Panc1 (cell line): Measurements from ENCODE around the gene C10orf88. TPM values are rescaled to one million over a fixed set of nuclear protein-coding genes. Genes with fewer than 3 reads are reported as not detected.

ENCODE experiments used
- ATAC-seq: fragments of 200-7000 bp; cut with Tn5 transposase; 2 replicates; pipeline ENCODE4 v1.9.1; 2020; ENCODE audit warnings: mild to moderate bottlenecking, moderate library complexity
- BruUV-seq: library from RNA; stranded (reverse); fragments of 400-500 nt; replicated peaks from 2 replicates; lab custom pipeline; 2021; lab: Mats Ljungman, UMichigan
- CTCF ChIA-PET: fragments of 300-600 bp; sonication (Branson Sonifier 250); formaldehyde crosslinking; loops from one replicate; lab custom pipeline; 2022; ENCODE audit warnings: antibody characterized with exemption; lab: Charles Lee
- POLR2A ChIA-PET: fragments of 300-600 bp; sonication (Branson Sonifier 250); formaldehyde crosslinking; loops from one replicate; lab custom pipeline; 2022; ENCODE audit warnings: antibody characterized with exemption; lab: Charles Lee
- DNase-seq: peaks from one replicate; pipeline ENCODE4 v3.0.0-alpha.2; 2010; ENCODE audit warnings: low read depth, low spot score
- H3K27ac ChIP-seq: 2 replicates; pipeline ENCODE4 v1.5.1; 2011; ENCODE audit warnings: mild to moderate bottlenecking, low read length, inconsistent platforms
- H3K27me3 ChIP-seq: fragments of 200-500 bp; sonication (Bioruptor generic); 2 replicates; pipeline ENCODE4 v1.6.0; 2014; ENCODE audit warnings: low read length, inconsistent platforms; ENCODE audit not compliant: control insufficient read depth, insufficient read depth
- H3K36me3 ChIP-seq: fragments of 200-500 bp; sonication (Bioruptor generic); 2 replicates; pipeline ENCODE4 v1.5.1; 2014; ENCODE audit warnings: inconsistent platforms, mild to moderate bottlenecking, low read length, moderate library complexity; ENCODE audit not compliant: control insufficient read depth, insufficient read depth
- H3K4me1 ChIP-seq: 2 replicates; pipeline ENCODE4 v1.5.1; 2011; ENCODE audit warnings: inconsistent platforms, mild to moderate bottlenecking, low read length, moderate library complexity; ENCODE audit not compliant: control insufficient read depth, insufficient read depth
- H3K4me3 ChIP-seq, 2 experiments: 2 replicates each; pipeline ENCODE4 v1.5.1; 2011 to 2012; ENCODE audit warnings: low read depth in 2 of 2, low read length in 2 of 2, mild to moderate bottlenecking in 2 of 2, inconsistent platforms in 1 of 2, moderate library complexity in 1 of 2
- H3K9me3 ChIP-seq: fragments of 200-500 bp; sonication (Bioruptor generic); 2 replicates; pipeline ENCODE4 v1.5.1; 2014; ENCODE audit warnings: low read depth, mild to moderate bottlenecking, inconsistent platforms, low read length, moderate library complexity; ENCODE audit not compliant: control insufficient read depth, insufficient read depth
- CTCF ChIP-seq: fragments of 450-650 bp; IDR thresholded peaks from 2 replicates; pipeline ENCODE4 v1.5.1; 2017; ENCODE audit warnings: mild to moderate bottlenecking
- POLR2AphosphoS5 ChIP-seq: IDR thresholded peaks from 2 replicates; pipeline ENCODE4 v1.6.1; 2012; ENCODE audit warnings: mild to moderate bottlenecking, low read depth, low read length, moderate library complexity
- REST ChIP-seq, 2 experiments: IDR thresholded peaks; 2 replicates each; pipeline ENCODE4 v1.6.1; 2011 to 2012; ENCODE audit warnings: low read depth in 2 of 2, control low read depth in 1 of 2, low read length in 1 of 2, mild to moderate bottlenecking in 1 of 2, moderate library complexity in 1 of 2; ENCODE audit not compliant: insufficient read depth in 1 of 2
- SIN3A ChIP-seq: IDR thresholded peaks from 2 replicates; pipeline ENCODE4 v1.6.1; 2012; ENCODE audit warnings: low read depth, mild to moderate bottlenecking, low read length, moderate library complexity, borderline replicate concordance; ENCODE audit not compliant: insufficient read depth
- TCF7L2 ChIP-seq: IDR thresholded peaks from 2 replicates; pipeline ENCODE4 v1.6.1; 2011; ENCODE audit warnings: mild to moderate bottlenecking, low read depth, low read length, inconsistent platforms
- in situ Hi-C: cut with HindIII; loops from 2 replicates; pipeline ENCODE4 v1.10.0; 2016; ENCODE audit warnings: low sequenced_read_pairs, low pct_unique_long_range_greater_than_20kb
- intact Hi-C: fragments of 100-400 bp; cut with micrococcal nuclease; formaldehyde crosslinking; loops from one replicate; pipeline ENCODE4 v1.10.0; 2022; ENCODE audit not compliant: unreplicated experiment
- total RNA-seq: library from RNA; stranded (reverse); gene quantifications from one replicate; pipeline ENCODE4 v1.2.1, GENCODE V29; 2021; ENCODE audit not compliant: unreplicated experiment

The C10orf88 gene
- total RNA-seq, 1 experiment from 2014 or later: 21.7 TPM

DNA sequence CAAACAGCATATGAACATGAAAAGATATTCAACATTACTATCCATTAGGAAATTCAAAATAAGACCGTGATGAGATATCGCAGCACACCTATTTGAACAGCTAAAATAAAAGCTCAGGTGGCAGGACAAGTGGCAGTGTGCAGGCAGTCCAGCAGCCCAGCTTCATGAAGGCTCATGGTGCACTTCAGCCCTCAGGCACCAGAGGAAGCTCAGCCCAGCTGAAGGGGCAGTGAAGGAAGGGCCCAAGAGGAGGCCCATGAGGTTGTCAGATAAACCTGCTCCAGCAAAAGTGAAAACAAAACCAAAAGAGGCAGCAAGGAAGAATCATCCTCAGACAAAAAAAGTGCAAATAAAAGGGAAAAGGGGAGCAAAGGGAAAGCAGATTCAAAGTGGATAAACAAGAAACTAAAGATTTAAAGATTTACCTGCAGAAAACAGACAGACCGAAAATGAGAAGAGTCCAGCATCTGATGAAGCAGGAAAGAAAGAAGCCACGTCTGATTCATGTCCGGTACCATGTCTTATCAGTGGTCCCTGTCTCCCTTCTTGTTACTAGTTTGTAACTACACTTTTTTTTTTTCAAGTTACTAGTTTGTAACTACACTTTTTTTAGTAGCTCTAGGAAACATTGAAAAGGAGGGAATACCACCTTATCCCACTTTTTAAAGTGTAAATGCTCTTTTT is 59.6 kb downstream of the C10orf88 start:
- Histone ChIP-seq H3K4me3 (no peak overlapping the region), H3K9me3 (no peaks in the 10 kb centered on the region), H3K4me1 (no peaks in the 10 kb centered on the region), H3K36me3 (no peaks in the 10 kb centered on the region), H3K27me3 (no peaks in the 10 kb centered on the region), H3K27ac (no peak overlapping the region)
- ATAC-seq: peak; percentile 62; the same call in 1 of the 2 replicates
- CTCF ChIA-PET: no interaction called here
- POLR2A ChIA-PET: interaction anchor here (0.6 to 1.1 kb wide), 2 partner anchors 9 to 584 kb away, joined by 4 to 8 read pairs; no protein-coding TSS in a partner anchor
- intact Hi-C loops (no loop called here), in situ Hi-C loops (no loop called here)
- no peak for TF ChIP-seq REST (IDR thresholded peaks at IDR 0.05; ENCODE audit: insufficient read depth in 1 of 2, low read depth in 2 of 2, low read length in 1 of 2)
- TF ChIP-seq POLR2AphosphoS5: no peak
- TF ChIP-seq CTCF: no peak
- TF ChIP-seq SIN3A: no peak
- TF ChIP-seq TCF7L2: no peak
- no peak for DNase-seq
- no TSS peak for BruUV-seq

DNA sequence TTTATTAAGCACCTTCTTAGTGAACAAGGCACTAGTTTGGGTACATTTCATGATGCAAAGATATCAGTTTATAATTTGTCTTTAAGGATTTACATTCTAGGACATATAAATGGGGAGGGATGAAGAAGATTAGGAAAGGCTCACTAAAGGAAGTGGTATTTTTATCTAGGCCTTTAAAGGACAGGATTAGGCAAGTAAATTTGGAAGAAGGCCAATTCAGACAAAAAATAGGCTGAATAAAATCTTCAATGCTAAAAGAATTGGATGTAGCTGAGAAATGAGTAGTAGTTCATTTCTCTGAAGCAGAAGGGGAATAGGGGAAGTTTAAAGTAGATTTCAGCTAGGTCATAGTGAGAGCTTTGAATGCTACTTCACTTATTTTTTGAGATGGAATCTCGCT is 69.9 kb downstream of the C10orf88 start:
- BruUV-seq: no TSS peak
- intact Hi-C loops: no loop called here

More for the DNA sequence above, 69.9 kb downstream of the C10orf88 start:
- Histone ChIP-seq H3K27me3 (no peaks in the 10 kb centered on the region), H3K9me3 (no peaks in the 10 kb centered on the region), H3K27ac (no peak overlapping the region), H3K36me3 (peaks cover 5% of the 10 kb centered on the region; the same call in 1 of the 2 replicates), H3K4me3 (no peak overlapping the region), H3K4me1 (peaks cover 11% of the 10 kb centered on the region)
- DNase-seq (no peak), ATAC-seq (no peak)
- in situ Hi-C loops: no loop called here
- no peak for TF ChIP-seq TCF7L2
- TF ChIP-seq REST (IDR thresholded peaks at IDR 0.05; ENCODE audit: insufficient read depth in 1 of 2, low read depth in 2 of 2, low read length in 1 of 2): no peak
- no peak for TF ChIP-seq CTCF
- no peak for TF ChIP-seq POLR2AphosphoS5
- no peak for TF ChIP-seq SIN3A
- ChIA-PET POLR2A (no interaction called here), CTCF (no interaction called here)
